Measurements from ENCODE around the gene ULK4.

DNA sequence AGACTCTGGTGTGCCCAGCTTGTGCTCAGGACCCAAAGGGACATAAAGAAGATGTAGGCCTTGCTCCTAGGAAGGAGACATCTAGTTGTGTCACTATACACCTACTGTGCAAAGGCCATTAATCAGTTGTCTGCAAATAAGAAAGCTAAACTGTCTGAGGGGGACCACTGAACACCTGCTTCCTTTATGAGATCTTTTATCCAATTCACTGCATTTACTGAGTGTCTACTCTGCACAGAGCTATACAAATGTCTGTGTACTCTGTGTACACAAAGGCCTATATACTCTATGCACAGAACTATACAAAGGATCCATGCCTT, 637.8 kb downstream of the ULK4 start:
- TF ChIP-seq CTCF (IDR thresholded peaks at IDR 0.05; ENCODE audit: low read depth, low read length) (no peak), EZH2phosphoT487 (IDR thresholded peaks at IDR 0.05; ENCODE audit: low read depth) (no peak)

Data from OCI-LY3 (cell line).